ENCODE data around the gene PTPRZ1.

PTPRZ1 gene

GRCh38 chr7:121954803-121955202 lies 81.8 kb downstream of the PTPRZ1 start:
- no peak for DNase-seq (ENCODE audit: low read depth in 2 of 2)

GRCh38 chr7:121957626-121958025 lies 84.7 kb downstream of the PTPRZ1 start:
- DNase-seq (ENCODE audit: low read depth in 2 of 2): no peak

GRCh38 chr7:121960678-121961077 lies 87.7 kb downstream of the PTPRZ1 start:
- DNase-seq (ENCODE audit: low read depth in 2 of 2): no peak

- no peak for DNase-seq (ENCODE audit: low read depth in 2 of 2)
Measured at GRCh38 chr7:121961089-121961867, 88.3 kb downstream of the PTPRZ1 start.

- no peak for DNase-seq (ENCODE audit: low read depth in 2 of 2)
Measured at GRCh38 chr7:121966276-121966934, 93.4 kb downstream of the PTPRZ1 start.

GRCh38 chr7:121966935-121967332 lies 94.0 kb downstream of the PTPRZ1 start:
- no peak for DNase-seq (ENCODE audit: low read depth in 2 of 2)

- DNase-seq (ENCODE audit: low read depth in 2 of 2): no peak
Measured at GRCh38 chr7:121985476-121986030, 112.6 kb downstream of the PTPRZ1 start.

GRCh38 chr7:121992068-121992467 lies 119.1 kb downstream of the PTPRZ1 start:
- DNase-seq (ENCODE audit: low read depth in 2 of 2): no peak

- no peak for DNase-seq (ENCODE audit: low read depth in 2 of 2)
Measured at GRCh38 chr7:121994625-121995410, 121.9 kb downstream of the PTPRZ1 start.

- DNase-seq (ENCODE audit: low read depth in 2 of 2): no peak
Measured at GRCh38 chr7:122006687-122007086, 133.7 kb downstream of the PTPRZ1 start.

GRCh38 chr7:122010116-122010515 lies 137.2 kb downstream of the PTPRZ1 start:
- DNase-seq (ENCODE audit: low read depth in 2 of 2): no peak

- no peak for DNase-seq (ENCODE audit: low read depth in 2 of 2)
Measured at GRCh38 chr7:122013065-122013464, 140.1 kb downstream of the PTPRZ1 start.

GRCh38 chr7:122013630-122014029 lies 140.7 kb downstream of the PTPRZ1 start:
- no peak for DNase-seq (ENCODE audit: low read depth in 2 of 2)

GRCh38 chr7:122014697-122015096 lies 141.7 kb downstream of the PTPRZ1 start:
- no peak for DNase-seq (ENCODE audit: low read depth in 2 of 2)

- DNase-seq (ENCODE audit: low read depth in 2 of 2): no peak
Measured at GRCh38 chr7:122018032-122018431, 145.1 kb downstream of the PTPRZ1 start.

GRCh38 chr7:122027058-122027457 lies 154.1 kb downstream of the PTPRZ1 start:
- DNase-seq (ENCODE audit: low read depth in 2 of 2): no peak

GRCh38 chr7:122033641-122034040 lies 160.7 kb downstream of the PTPRZ1 start:
- no peak for DNase-seq (ENCODE audit: low read depth in 2 of 2)

GRCh38 chr7:122035876-122036275 lies 162.9 kb downstream of the PTPRZ1 start:
- DNase-seq (ENCODE audit: low read depth in 2 of 2): no peak

- DNase-seq (ENCODE audit: low read depth in 2 of 2): no peak
Measured at GRCh38 chr7:122038134-122038533, 165.2 kb downstream of the PTPRZ1 start.

- DNase-seq (ENCODE audit: low read depth in 2 of 2): no peak
Measured at GRCh38 chr7:122038904-122039303, 165.9 kb downstream of the PTPRZ1 start.

GRCh38 chr7:122040147-122040546 lies 167.2 kb downstream of the PTPRZ1 start:
- no peak for DNase-seq (ENCODE audit: low read depth in 2 of 2)

GRCh38 chr7:122046402-122046801 lies 173.4 kb downstream of the PTPRZ1 start:
- DNase-seq (ENCODE audit: low read depth in 2 of 2): no peak

Measured in stimulated activated CD8-positive, alpha-beta memory T cell treated with anti-CD3 and anti-CD28 coated beads, Interleukin-15, amount 100 ng/mL, for 4 hours (primary cell).